GM15510 (cell line): ENCODE data around the gene EVA1A.

ENCODE experiments used
- POLR2A ChIP-seq: IDR thresholded peaks from 3 replicates; pipeline ENCODE4 v1.6.1; 2011; ENCODE audit warnings: borderline replicate concordance; ENCODE audit not compliant: insufficient read length; ENCODE audit errors: extremely low read depth

The EVA1A gene

DNA sequence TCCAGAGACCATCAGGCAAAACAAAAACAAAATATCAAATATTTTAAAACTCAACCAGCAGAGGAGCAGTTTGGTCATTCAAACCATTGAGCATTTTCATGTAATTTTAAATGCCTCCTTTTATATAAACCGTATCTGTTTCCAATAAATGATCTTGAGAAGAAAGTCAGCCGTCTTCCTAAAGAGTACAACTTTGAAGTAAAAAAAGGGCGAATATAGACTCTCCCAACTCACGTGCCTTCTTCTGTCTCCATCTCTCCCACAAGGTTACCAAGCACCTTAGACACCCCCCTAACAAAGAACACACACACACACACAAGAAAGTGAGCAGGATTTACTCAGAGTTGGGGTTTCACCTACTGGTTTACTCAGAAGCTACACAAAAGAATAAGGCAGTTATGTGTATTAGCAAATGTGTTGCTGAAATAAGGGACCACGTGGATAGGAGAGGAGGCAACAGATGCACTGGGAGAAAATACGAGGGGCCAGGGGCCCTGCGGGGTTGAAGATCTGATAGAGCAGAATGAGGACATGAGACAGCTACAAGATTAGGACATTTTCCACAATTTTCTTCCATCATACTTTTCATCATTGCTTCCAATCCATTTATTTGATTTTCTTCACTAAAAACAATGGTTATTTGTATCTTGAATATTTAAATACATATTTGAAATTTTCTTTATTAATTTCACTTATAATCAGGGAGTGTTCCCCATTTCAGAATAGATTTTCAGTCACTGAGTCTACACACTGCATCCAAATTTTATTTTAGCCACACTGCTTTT is 45.0 kb downstream of the EVA1A start:
- no peak for TF ChIP-seq POLR2A

DNA sequence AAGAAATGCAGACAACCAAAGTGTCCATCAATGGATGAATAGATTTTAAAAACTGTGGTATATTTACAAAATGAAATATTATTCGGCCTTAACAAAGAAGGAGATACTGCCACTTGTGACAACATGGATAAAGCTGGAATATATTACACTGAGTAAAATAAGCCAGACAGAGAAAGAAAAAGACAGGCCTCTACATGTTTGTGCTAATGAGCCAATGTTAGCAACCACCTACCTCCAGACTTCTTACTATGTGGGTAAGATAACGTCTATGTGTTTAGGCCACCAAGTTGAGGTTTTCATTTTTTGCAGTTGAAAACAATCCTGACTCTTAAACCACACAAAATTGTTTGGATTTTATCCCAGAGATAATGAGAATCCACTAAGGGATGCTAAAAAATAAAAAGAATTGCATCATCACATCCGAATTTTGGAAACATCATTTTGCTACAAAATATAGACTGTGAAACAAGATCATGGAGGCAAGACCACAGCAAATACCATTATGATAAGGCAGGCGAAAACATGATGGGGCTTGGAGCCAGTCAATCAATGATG is 47.0 kb downstream of the EVA1A start:
- TF ChIP-seq POLR2A = no peak

DNA sequence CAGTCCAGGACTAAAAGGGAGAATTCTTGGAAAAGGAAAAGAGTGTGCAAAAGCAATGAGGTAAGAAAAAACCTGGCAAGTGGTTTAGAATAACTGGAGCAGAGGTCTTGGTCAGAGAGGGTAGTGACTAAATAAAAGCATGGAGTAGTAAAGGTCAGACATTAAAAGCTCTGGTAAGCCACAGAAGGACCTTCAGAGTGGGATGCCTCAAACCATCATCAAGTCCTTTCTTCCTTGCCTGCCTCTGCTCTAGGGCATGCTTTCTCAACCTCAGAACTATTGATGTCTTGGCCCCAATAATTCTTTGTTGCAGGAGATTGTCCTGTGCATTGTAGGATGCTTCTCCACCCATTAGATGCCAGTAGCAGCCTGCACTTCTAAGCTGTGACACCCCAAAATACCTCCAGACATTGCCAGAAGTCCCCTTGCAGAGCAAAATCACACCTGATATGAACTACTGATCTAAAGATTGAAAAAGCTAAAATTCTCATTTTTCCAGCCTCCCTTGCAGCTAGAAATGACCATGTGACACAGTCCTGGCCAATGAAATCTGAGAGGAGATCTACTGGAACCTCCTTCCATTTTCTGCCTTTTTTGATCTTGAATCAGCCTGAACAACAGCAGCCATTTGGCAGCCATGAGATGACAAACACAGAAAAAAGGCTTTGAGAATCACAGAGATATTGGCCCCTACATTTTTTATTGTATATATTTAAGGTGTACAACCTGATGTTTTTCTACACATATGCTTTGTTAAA is 48.1 kb downstream of the EVA1A start:
- TF ChIP-seq POLR2A = no peak

DNA sequence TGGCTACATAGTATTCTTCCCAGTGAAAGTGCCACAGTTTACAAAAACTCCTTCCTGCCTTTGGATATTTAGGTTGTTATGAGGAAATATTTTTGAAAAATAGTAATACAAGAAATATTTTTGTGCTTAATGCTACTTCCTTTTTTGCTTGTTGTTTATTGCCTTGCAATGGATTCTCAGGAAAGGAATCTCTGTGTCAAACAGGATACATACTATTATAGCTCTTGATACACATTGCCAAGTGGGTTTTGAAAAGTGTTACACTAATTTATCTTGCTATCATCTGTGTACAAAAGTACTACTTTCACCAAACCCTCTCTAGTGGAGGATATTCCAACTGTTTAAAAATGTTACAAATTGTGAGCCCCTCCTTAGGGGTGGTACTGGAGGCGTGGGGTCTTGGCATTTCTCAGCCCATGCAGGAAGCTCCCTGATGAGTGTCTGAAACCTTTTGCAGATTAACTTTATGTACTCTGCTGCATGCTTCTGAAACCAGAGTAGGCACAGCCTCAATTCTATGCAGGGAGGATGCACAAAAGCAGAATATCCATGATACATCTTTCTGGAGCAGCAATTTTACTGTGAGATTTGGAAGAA is 54.5 kb downstream of the EVA1A start:
- TF ChIP-seq POLR2A = no peak

DNA sequence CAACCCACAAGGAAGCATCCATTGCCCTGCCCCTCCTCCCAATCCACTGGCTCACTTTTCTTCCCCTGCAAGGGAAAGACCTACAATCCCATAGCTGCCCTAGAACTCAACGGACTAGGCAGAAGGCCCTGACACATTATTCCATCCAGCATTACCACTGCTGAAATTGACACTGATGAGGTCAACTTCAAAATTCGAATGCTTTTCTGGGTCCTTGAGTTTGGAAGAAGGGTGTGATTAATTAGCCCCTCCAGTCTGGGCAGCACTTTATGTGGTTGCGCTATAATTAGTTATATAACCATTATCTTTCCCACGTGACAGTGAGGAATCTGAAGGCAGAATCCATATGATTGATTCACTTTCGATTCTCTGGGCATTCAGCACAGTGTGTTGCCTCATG is 55.7 kb downstream of the EVA1A start:
- TF ChIP-seq POLR2A = no peak

DNA sequence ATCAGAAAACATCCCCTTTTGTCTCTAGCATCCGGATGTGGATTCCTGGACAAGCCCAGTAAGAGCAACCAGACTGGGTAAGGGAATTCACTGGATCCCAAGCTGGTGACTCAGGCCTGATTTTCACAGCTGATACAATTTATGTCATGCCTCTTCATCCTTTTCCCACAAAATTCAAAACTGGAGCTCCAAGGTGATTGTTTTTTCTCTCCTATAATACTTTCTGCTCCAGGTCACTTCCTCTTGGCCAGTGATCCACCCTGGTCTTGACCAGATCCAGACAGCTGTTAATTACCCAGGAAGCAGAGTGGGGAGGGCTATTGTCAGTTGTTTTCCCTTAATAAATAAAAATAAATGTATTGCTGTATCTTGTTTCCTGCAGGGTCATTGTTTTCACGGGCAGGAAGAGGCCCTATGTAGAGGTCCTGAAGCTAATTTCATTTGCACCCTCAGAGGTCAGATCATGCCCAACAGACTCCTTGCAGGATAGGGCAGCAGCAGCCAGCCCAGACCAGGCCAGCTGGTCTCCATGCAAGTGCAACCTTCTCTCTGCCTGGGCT is 57.6 kb downstream of the EVA1A start:
- no peak for TF ChIP-seq POLR2A

DNA sequence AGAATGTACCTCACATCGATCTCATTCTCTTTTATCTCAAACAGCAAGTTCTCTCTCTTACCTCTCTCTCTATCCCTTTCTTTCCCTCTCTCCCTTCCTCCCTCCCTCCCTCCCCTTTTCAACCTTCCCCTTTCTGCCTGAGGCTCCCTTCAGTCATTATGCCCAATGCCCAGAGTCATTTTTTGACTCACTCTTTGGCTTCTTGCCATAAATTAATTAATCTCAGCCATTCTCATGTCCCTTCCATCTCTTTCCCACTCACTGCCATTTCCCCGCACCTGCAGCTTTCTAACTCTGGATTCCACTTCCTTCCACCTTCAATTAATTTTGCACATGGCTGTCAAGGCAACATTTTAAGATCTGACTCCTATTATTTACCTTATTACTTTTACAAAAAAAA is 60.1 kb downstream of the EVA1A start:
- no peak for TF ChIP-seq POLR2A

DNA sequence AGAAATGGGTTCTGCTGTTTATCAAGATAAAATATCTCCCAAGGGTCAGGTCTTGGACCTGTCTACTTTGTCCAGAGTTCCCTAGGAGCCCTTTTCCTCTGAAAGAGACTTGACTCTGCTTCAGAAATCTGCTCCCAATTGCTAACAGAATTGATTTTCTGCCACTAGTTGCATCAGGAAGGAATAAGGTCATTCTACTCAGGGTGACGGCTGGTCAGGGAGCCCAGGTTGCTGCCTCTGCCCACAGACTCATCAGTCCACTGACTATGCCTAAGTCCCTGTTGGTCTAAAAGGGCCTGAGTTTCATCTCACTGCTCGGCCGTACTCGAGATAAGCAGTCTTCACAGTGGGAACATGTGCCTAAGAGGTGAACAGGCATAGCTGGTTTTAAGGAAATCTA is 61.2 kb downstream of the EVA1A start:
- TF ChIP-seq POLR2A = no peak

DNA sequence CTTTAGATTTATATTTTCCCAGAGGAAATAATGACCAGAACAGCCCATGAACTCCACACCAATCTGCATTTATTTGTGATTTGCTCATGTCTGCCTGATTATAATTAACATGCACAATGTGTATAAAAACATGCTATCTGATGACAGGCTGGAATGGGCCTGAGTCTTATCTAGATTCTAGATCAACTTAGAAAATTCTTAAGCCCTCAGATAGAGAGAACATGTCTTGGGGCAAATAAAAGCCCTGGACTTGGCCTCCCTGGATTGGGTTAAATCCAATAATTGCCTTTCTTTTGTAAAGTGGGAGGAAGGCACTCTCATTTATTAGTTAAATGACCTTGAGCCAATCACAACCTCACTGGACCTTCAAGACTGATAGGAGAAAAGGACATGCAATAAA is 61.8 kb downstream of the EVA1A start:
- no peak for TF ChIP-seq POLR2A

DNA sequence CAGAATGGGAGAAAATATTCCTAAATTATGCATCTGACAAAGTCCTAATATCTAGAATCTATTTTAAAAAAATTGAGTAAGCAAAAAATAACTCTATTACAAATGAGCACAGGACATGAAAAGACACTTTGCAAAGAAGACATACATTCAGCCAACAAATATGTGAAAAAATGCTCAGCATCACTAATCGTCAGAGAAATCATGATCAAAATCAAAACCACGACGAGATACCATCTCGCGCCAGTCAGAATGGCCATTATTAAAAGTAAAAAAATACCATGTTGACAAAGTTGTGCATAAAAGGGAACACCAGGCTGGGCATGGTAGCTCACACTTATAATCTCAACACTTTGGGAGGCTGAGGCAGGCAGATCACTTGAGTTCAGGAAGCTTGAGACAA is 63.5 kb downstream of the EVA1A start:
- TF ChIP-seq POLR2A = no peak

DNA sequence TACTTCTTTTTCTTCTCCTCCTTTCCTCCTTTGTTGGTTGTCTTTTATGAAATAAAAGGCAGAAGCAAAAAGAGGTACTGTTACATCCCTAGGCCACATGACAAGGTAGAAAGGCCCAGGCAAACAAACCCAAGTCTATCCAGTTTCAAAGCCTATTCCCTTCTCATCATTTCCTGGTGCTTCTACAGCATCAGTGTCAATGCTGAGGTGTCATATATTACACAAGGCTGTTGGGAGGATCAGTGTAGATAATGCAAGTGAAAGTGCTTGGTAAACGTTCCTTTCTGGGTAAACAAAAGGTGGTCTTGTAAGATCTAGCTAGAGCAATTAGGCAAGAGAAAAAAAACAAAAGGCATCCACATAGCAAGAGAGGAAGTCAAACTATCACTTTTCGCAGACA is 64.9 kb downstream of the EVA1A start:
- TF ChIP-seq POLR2A = no peak

DNA sequence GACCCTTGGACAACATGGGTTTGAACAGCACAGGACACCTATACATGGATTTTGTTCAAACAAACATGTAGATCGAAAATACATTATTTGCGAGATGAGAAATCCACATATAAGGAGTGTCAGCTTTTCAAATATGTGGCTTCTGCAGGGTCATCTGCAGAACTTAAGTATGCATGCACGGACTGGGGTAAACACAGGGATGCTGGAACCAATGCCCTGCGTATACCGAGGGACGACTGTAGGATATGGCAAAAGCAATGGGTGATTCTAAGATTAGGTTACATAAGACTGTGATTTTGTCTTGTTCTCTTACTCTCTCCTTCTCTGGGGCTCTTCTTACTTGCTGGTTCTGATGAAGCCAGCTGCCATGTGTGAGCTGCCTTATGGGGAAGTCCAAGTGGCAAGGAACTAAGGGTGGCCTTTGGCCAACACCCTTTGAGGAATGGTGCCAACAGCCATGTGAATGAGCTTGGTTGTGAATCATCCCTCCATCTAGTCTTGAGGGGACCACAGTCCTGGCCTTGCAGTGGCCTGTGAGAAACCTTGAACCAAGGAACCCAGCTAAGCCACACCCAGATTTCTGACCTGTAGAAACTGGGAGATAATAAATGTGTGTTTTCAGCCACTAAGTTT is 66.5 kb downstream of the EVA1A start:
- TF ChIP-seq POLR2A = no peak

DNA sequence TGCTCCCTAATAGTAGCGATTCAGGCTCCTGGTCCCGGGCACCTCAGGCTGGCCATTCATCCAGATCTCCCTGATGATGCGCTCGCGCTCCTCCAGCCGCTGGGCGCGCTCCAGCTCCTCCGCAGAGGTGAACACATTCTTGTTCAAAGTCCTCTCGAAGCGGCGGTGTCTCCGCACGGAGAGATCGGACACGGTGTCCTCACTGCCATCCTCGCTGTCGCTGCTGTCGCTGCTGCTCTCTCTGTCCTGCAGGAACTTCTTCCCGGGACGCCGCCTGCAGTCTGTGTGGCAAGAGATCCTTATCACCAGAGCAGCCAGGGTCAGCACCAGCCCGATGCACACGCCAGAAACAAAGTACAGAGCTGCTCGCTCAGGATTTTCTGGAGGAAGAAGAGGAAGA is 67.5 kb downstream of the EVA1A start:
- no peak for TF ChIP-seq POLR2A

DNA sequence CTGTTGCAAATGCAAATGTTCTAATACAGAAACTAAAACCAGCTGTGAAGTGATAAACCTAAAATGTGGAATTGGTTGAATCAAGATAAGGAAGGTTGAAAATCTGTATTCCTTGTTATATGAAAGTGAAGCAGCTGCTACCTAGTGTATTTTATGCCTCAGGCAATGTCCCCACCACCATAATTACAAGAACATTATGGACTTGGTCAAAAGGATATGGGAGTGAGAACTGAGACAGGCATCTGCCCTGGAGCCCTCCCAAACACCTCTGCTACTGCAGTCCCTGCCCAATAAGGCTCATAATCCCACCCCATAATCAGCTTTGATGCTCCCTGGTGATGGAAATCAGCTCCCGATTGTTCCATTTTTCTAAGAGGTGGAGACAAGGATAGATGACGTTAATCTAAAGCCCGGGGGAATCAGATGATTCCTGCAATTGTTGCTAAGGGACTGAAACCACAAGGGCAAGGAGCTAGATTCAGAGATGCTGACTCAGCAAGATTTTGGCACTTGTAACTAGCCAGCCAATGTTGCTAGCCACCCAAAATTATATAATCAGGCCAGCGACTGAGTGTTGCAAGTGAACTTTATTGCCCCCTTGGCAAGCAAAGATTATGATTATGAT is 69.5 kb downstream of the EVA1A start:
- TF ChIP-seq POLR2A = no peak
